Measurements from ENCODE around the gene CCDC188. TPM values are rescaled to one million over a fixed set of nuclear protein-coding genes. Genes with fewer than 3 reads are reported as not detected.

The CCDC188 gene
- total RNA-seq, 1 experiment from 2014 or later: not detected

GRCh38 chr22:20107471-20107901 is 43.4 kb downstream of the CCDC188 start:
- ChIA-PET POLR2A (no interaction called here), CTCF (interaction anchor here (1.2 kb wide), 1 partner anchor 377 kb away, joined by 3 read pairs; no protein-coding TSS in a partner anchor)
- H3K27ac Mint-ChIP-seq: no peak overlapping the region
- no peaks in the 10 kb centered on the region for H3K27me3 Mint-ChIP-seq (ENCODE audit: low read depth)
- no peak for TF ChIP-seq AR (CRISPR knock-in tag; IDR thresholded peaks at IDR 0.05)
- no peak for TF ChIP-seq ZBTB21 (CRISPR knock-in tag; IDR thresholded peaks at IDR 0.05; ENCODE audit: borderline replicate concordance)
- TF ChIP-seq ZNF121 (CRISPR knock-in tag; IDR thresholded peaks at IDR 0.05): no peak
- TF ChIP-seq JUN (CRISPR knock-in tag; IDR thresholded peaks at IDR 0.05): no peak
- no peak for TF ChIP-seq CBFB (CRISPR knock-in tag; IDR thresholded peaks at IDR 0.05; ENCODE audit: low read depth)
- no peak for TF ChIP-seq ZNF317 (CRISPR knock-in tag; IDR thresholded peaks at IDR 0.05; ENCODE audit: borderline replicate concordance, low read depth)
- TF ChIP-seq HMGA2 (CRISPR knock-in tag; IDR thresholded peaks at IDR 0.05): no peak
- TF ChIP-seq, protein P1, sequence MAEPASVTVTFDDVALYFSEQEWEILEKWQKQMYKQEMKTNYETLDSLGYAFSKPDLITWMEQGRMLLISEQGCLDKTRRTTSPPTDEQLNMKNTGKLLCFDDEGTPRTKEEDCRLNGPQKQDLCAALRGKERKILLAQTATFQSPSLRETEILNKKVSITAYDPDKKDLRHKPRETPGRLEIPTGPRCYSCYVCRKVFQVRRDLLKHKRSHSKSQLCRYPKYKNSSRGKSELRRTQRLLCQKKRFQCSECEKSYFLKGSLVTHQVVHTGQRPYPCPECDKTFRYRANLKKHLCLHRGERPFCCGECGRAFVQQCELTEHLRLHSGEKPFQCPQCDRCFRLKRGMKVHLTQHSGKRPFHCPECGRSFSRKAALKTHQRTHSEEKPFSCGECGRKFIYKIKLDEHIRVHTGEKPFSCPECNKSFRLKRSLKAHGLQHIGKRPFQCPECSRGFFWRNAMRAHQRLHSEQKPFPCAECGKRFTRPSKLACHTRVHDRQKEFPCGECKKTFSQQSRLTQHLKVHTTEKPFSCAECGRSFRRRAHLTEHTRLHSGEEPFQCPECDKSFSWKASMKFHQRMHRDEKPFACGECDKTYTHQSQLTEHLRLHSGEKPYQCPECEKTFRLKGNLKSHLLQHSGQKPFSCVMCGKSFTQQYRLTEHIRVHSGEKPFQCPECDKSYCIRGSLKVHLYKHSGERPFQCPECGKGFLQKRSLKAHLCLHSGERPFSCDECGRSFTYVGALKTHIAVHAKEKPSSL (CRISPR knock-in tag; conservative IDR thresholded peaks at IDR 0.05): no peak
- no peak for TF ChIP-seq FOXP4 (CRISPR knock-in tag; IDR thresholded peaks at IDR 0.05)
- TF ChIP-seq, protein P2, sequence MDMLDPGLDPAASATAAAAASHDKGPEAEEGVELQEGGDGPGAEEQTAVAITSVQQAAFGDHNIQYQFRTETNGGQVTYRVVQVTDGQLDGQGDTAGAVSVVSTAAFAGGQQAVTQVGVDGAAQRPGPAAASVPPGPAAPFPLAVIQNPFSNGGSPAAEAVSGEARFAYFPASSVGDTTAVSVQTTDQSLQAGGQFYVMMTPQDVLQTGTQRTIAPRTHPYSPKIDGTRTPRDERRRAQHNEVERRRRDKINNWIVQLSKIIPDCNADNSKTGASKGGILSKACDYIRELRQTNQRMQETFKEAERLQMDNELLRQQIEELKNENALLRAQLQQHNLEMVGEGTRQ (CRISPR knock-in tag; IDR thresholded peaks at IDR 0.05): no peak
- TF ChIP-seq ARID4B (CRISPR knock-in tag; IDR thresholded peaks at IDR 0.05; ENCODE audit: borderline replicate concordance): no peak
- no peak for TF ChIP-seq CREM (CRISPR knock-in tag; IDR thresholded peaks at IDR 0.05)
- TF ChIP-seq TEAD1 (CRISPR knock-in tag; IDR thresholded peaks at IDR 0.05): no peak
- no peak for TF ChIP-seq SMAD4 (CRISPR knock-in tag; IDR thresholded peaks at IDR 0.05)
- TF ChIP-seq RORB (CRISPR knock-in tag; IDR thresholded peaks at IDR 0.05): no peak
- TF ChIP-seq, protein P3, sequence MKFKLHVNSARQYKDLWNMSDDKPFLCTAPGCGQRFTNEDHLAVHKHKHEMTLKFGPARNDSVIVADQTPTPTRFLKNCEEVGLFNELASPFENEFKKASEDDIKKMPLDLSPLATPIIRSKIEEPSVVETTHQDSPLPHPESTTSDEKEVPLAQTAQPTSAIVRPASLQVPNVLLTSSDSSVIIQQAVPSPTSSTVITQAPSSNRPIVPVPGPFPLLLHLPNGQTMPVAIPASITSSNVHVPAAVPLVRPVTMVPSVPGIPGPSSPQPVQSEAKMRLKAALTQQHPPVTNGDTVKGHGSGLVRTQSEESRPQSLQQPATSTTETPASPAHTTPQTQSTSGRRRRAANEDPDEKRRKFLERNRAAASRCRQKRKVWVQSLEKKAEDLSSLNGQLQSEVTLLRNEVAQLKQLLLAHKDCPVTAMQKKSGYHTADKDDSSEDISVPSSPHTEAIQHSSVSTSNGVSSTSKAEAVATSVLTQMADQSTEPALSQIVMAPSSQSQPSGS (CRISPR knock-in tag; IDR thresholded peaks at IDR 0.05; ENCODE audit: borderline replicate concordance, low read depth): no peak
- H3K36me3 Mint-ChIP-seq: peaks cover 69% of the 10 kb centered on the region
- ATAC-seq (no peak), DNase-seq (ENCODE audit: low spot score) (no peak)
- H3K9me3 Mint-ChIP-seq: no peaks in the 10 kb centered on the region
- H3K4me3 Mint-ChIP-seq: no peak overlapping the region
- no peaks in the 10 kb centered on the region for H3K4me1 Mint-ChIP-seq

Measured in WTC11 (cell line).